K562 treated with DMSO at 1 percent for 24 hours (cell line): Measurements from ENCODE around the gene PTH2. TPM values are rescaled to one million over a fixed set of nuclear protein-coding genes. Genes with fewer than 3 reads are reported as not detected.

Experiments
- total RNA-seq: library from RNA; unstranded; fragments of 300-600 nt; gene quantifications from 2 replicates; pipeline ENCODE4 v1.2.3, GENCODE V29; 2022; ENCODE audit warnings: low read depth; ENCODE audit not compliant: insufficient read depth

The PTH2 gene, protein sequence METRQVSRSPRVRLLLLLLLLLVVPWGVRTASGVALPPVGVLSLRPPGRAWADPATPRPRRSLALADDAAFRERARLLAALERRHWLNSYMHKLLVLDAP
- not detected in 2 replicates for total RNA-seq

GRCh38 chr19:49423071-49423984, at the start of gene PTH2:
Gene PTH2 (minus strand): TSS chr19:49423441. CDS start chr19:49423339, 102 bp downstream.

DNA sequence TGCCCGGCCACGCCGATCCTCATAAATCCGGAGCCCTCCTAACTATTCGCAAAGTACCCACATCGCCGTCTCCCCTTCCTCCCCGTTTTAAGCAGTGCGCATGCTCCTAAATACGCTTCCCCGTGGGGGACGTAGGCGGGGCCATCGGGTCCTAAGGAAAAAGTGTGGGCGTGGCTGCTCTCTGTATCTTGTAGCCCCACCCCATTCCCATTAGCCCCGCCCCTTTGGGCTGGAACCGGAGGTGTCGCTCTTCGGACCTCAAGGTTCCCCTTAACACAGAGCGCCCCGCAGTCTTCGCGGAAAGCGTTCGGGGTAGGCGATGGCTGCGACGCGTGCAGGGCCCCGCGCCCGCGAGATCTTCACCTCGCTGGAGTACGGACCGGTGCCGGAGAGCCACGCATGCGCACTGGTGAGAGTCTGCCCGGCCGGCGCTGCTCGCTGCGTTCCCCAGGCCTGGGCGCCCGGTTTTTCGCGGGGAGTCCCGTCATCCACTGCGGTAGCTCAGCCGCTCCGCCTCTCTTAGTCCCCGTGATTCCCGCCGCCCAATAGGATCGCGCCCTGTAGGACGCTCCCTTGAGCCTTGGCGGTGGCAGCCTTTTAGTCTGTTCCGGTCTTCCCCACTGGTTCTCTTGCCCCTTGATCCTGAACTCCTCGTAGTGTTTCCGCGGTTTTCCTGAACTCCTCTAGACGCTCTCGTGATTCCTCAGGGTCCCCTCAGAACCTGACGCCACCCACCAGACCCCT, 29.9 kb upstream of the PTH2 start, which contains the start of gene ALDH16A1:
Gene ALDH16A1, plus strand, starts transcription at position 213 of the 744 bp plus-strand sequence. Its CDS starts 107 bp downstream, at position 320.

DNA sequence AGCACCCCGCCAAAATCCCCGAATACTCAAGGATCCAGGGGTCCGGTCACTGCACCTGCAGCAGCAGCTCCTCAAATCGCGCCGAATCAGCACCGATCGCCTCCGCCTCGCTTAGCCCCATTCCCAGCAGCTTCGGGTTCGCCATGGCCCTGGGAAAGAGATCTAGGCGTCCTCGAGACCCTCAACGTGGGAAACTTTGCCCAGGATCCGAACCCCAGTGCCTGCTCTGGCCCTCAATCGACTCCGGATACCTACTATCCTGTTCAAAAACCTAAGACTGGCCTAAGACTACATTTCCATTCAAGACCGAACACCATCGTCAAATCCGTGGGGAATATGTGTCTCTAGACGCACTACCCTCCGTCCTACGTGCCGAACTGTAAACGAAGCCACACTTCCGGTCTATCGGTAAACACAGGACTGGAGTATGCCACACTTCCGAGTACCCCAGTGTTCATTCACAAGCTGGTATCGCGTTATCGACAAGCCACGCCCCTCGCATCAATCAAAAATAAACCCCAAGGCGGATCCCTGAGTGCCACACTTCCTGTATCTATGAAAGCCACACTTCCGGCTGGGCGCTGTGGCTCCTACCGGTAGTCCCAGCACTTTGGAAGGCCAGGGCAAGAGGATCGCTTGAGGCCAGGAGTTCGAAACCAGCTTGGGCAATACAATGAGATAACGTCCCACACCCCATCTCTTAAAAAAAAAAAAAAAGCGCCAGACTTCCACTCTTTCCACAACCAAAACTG, 28.4 kb upstream of the PTH2 start, which contains the start of gene PIH1D1:
Gene PIH1D1, minus strand, starts transcription at position 385 of the 752 bp plus-strand sequence. Its CDS starts 240 bp downstream, at position 145.

GRCh38 chr19:49441210-49441959, 18.1 kb upstream of the PTH2 start, which contains the start of gene SLC17A7:
Gene SLC17A7 (minus strand): TSS chr19:49441527. CDS start chr19:49441379, 148 bp downstream.

GRCh38 chr19:49425178-49425577, 1.9 kb upstream of the PTH2 start, which contains the start of gene GFY:
Gene GFY (plus strand): TSS chr19:49425388. CDS start chr19:49426431, 1,043 bp downstream.

GRCh38 chr19:49387936-49388372, 35.3 kb downstream of the PTH2 start, which contains the start of gene KASH5:
Gene KASH5 (plus strand): TSS chr19:49388249. CDS start chr19:49390884, 2,635 bp downstream.

Other genes with a start within 250 kb of the PTH2 start
- gene SLC6A16, start 98.2 kb downstream of the PTH2 start, total RNA-seq, result 0.61 and 0.95 TPM in 2 replicates
- gene CD37, start 88.0 kb downstream of the PTH2 start, total RNA-seq, result 30.7 and 44.8 TPM in 2 replicates
- 14.9 and 17.3 TPM in 2 replicates for gene TEAD2, start 61.0 kb downstream of the PTH2 start, total RNA-seq
- gene DKKL1, start 59.6 kb downstream of the PTH2 start, total RNA-seq, result 1.6 and 2.1 TPM in 2 replicates
- gene KASH5, start 35.2 kb downstream of the PTH2 start, total RNA-seq, result 0.87 and 3.0 TPM in 2 replicates
- 0.27 and 0.44 TPM in 2 replicates for gene GFY, start 1.9 kb upstream of the PTH2 start, total RNA-seq
- gene SLC17A7, start 18.1 kb upstream of the PTH2 start, total RNA-seq, result 13.7 and 13.9 TPM in 2 replicates
- gene PIH1D1, start 28.4 kb upstream of the PTH2 start, total RNA-seq, result 161 and 190 TPM in 2 replicates
- 39.6 and 44.0 TPM in 2 replicates for gene ALDH16A1, start 29.8 kb upstream of the PTH2 start, total RNA-seq
- 14.1 and 27.0 TPM in 2 replicates for gene FLT3LG, start 50.8 kb upstream of the PTH2 start, total RNA-seq
- gene RPL13A, start 64.2 kb upstream of the PTH2 start, total RNA-seq, result 8,520 and 8,538 TPM in 2 replicates
- 6,778 and 6,779 TPM in 2 replicates for gene RPS11, start 73.0 kb upstream of the PTH2 start, total RNA-seq
- gene FCGRT, start 89.2 kb upstream of the PTH2 start, total RNA-seq, result 9.5 and 12.6 TPM in 2 replicates
- gene RCN3, start 104.6 kb upstream of the PTH2 start, total RNA-seq, result 7.0 and 7.2 TPM in 2 replicates
- 389 and 390 TPM in 2 replicates for gene NOSIP, start 157.1 kb upstream of the PTH2 start, total RNA-seq
- 0.47 and 0.51 TPM in 2 replicates for gene PRRG2, start 157.9 kb upstream of the PTH2 start, total RNA-seq
- gene PRR12, start 167.7 kb upstream of the PTH2 start, total RNA-seq, result 18.3 and 18.5 TPM in 2 replicates
- 42.8 and 46.4 TPM in 2 replicates for gene RRAS, start 216.7 kb upstream of the PTH2 start, total RNA-seq
- gene SCAF1, start 218.8 kb upstream of the PTH2 start, total RNA-seq, result 76.9 and 81.6 TPM in 2 replicates
- gene IRF3, start 242.4 kb upstream of the PTH2 start, total RNA-seq, result 116 and 131 TPM in 2 replicates
- 269 and 286 TPM in 2 replicates for gene BCL2L12, start 242.5 kb upstream of the PTH2 start, total RNA-seq